ENCODE measurements around the gene MALSU1. TPM values are rescaled to one million over a fixed set of nuclear protein-coding genes. Genes with fewer than 3 reads are reported as not detected.

The MALSU1 gene
- total and polyA plus RNA-seq, 7 donors: 65.2 to 109 (median 89.2) TPM

DNA sequence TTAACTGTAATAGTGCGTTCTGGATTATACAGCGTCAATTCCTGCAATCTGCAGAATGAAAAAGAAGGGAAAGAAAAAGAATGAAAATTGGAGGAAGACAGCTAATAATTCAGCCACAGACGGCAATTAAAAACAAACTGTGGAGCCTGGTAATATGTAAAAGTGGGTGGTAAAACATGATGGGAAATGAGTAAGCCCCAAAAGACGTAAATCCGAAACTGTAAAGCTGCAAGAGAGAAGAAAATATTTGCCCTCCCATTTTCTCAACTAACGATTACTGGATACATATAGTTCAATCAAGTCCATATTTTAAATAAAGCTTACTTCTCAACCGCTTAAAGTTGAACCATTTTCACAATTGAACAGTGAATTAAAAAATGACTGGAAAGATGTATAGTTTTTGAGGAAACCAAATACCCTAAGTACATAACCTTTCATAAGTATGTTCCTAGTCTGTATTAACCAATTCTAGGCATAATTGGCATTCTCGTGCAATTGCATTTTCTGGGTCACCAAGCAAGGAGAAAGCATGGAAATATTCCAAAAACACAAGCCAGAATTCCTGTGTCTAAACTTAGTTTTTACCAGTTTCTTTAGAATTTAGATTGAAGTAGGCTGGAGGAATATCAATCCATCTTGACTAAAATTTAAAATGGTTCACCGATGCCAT is 44.8 kb downstream of the MALSU1 start:
- DNase-seq: no peak
- Histone ChIP-seq H3K4me3 (no peak overlapping the region), H3K36me3 (ENCODE audit: insufficient read depth in 1 of 2, low read depth in 1 of 2) (no peaks in the 10 kb centered on the region), H3K27ac (no peak overlapping the region), H3K9me3 (no peaks in the 10 kb centered on the region), H3K4me1 (no peaks in the 10 kb centered on the region), H3K27me3 (ENCODE audit: insufficient read depth in 3 of 3, low read length in 2 of 3) (no peaks in the 10 kb centered on the region)
- ATAC-seq: no peak
- intact Hi-C loops (cut with DNase I): no loop called here
- TF ChIP-seq, protein P1, sequence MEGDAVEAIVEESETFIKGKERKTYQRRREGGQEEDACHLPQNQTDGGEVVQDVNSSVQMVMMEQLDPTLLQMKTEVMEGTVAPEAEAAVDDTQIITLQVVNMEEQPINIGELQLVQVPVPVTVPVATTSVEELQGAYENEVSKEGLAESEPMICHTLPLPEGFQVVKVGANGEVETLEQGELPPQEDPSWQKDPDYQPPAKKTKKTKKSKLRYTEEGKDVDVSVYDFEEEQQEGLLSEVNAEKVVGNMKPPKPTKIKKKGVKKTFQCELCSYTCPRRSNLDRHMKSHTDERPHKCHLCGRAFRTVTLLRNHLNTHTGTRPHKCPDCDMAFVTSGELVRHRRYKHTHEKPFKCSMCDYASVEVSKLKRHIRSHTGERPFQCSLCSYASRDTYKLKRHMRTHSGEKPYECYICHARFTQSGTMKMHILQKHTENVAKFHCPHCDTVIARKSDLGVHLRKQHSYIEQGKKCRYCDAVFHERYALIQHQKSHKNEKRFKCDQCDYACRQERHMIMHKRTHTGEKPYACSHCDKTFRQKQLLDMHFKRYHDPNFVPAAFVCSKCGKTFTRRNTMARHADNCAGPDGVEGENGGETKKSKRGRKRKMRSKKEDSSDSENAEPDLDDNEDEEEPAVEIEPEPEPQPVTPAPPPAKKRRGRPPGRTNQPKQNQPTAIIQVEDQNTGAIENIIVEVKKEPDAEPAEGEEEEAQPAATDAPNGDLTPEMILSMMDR (IDR thresholded peaks at IDR 0.05): no peak
- 83 to 94% (median 86%) methylated on average over 9 of the region's 9 CpGs for WGBS, 3 donors

DNA sequence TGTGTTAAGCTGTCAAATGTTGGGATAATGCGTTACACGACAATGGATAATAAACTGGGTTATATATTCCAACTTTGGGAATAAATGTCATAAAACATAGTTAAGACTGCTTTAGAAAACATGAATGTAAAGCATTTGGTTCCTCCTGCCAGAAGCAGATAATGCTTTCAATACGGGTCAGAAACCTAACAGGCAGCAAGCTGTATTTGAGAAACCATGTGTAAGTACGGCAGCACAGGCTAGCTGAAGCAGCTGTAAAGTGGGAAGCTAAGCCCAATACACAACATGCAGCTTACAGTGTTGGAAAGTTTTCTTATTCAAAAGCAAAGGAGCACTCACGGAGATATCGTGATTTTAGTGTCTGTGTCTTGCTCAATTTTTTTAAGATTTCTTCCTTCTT is 46.5 kb downstream of the MALSU1 start:
- DNase-seq (no peak), ATAC-seq (no peak)
- no peak overlapping the region for H3K27ac ChIP-seq
- H3K36me3 ChIP-seq (ENCODE audit: insufficient read depth in 1 of 2, low read depth in 1 of 2): no peaks in the 10 kb centered on the region
- H3K4me1 ChIP-seq: no peaks in the 10 kb centered on the region
- no peaks in the 10 kb centered on the region for H3K9me3 ChIP-seq
- 80 to 93% (median 88%) methylated on average over 6 of the region's 6 CpGs for WGBS, 3 donors
- TF ChIP-seq, protein P1 (IDR thresholded peaks at IDR 0.05): no peak
- intact Hi-C loops (cut with DNase I): no loop called here
- H3K4me3 ChIP-seq: no peak overlapping the region
- no peaks in the 10 kb centered on the region for H3K27me3 ChIP-seq (ENCODE audit: insufficient read depth in 3 of 3, low read length in 2 of 3)

DNA sequence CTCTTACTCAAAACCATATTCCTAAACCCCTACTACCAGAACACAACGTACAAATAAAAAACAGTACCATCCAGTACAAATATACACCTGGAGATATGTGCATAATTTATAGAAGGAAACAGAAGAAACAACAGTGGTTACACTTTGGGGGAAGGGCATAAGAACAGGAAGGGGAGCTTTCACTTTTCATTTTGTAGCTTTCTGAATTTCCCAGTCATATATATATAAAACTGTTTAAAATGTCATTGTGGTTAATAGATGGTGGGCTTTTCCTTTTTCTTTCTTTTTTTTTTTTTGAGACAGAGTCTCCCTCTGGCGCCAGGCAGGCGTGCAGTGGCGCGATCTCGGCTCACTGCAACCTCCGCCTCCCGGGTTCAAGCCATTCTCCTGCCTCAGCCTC is 47.2 kb downstream of the MALSU1 start:
- peak overlapping the region; percentile 5 for H3K4me3 ChIP-seq

DNA sequence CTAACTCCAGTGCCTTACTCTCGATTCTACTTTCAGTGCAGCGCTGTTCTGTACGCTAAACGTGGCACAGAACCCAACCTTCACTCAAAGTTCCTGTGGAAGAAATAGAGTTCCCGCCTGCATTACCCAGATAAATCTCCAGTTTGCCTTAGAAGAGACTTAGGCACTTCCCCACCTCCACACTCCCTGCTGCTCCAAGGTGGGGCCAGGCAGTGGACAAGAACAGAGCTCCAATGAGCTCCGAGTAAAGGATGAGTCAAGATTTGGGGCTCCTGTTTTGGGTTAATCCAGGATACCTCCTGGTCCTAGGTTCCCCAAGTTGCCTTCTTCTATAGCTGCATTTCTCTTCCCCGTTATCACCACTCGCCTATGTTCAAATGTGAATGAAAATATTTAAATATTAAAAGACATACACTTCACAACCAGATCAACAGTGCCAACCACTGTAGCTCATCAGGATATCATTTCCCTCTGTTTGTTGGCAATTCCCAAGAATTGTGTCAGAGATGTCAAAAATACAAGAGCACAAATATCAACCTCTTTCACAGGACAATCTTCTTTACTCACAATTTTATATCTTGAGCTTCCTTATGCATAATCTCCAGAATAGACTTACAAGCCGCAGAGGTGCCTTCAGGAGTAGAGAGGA is 48.0 kb downstream of the MALSU1 start:
- 92 to 96% (median 94%) methylated on average over 9 of the region's 9 CpGs for WGBS, 3 donors
- TF ChIP-seq, protein P1 (IDR thresholded peaks at IDR 0.05): no peak
- no peak for DNase-seq

More for the DNA sequence above, 47.2 kb downstream of the MALSU1 start:
- intact Hi-C loops (cut with DNase I): no loop called here
- H3K4me1 ChIP-seq: no peaks in the 10 kb centered on the region
- DNase-seq (no peak), ATAC-seq (no peak)
- no peak overlapping the region for H3K27ac ChIP-seq
- no peaks in the 10 kb centered on the region for H3K9me3 ChIP-seq
- H3K27me3 ChIP-seq (ENCODE audit: insufficient read depth in 3 of 3, low read length in 2 of 3): no peaks in the 10 kb centered on the region
- 83 to 88% (median 85%) methylated on average over 8 of the region's 8 CpGs for WGBS, 3 donors
- no peaks in the 10 kb centered on the region for H3K36me3 ChIP-seq (ENCODE audit: insufficient read depth in 1 of 2, low read depth in 1 of 2)
- TF ChIP-seq, protein P1 (IDR thresholded peaks at IDR 0.05): no peak

More for the DNA sequence above, 48.0 kb downstream of the MALSU1 start:
- no peak overlapping the region for H3K27ac ChIP-seq
- H3K4me3 ChIP-seq: no peak overlapping the region
- no peak for ATAC-seq
- no peaks in the 10 kb centered on the region for H3K4me1 ChIP-seq
- no peaks in the 10 kb centered on the region for H3K9me3 ChIP-seq
- H3K36me3 ChIP-seq (ENCODE audit: insufficient read depth in 1 of 2, low read depth in 1 of 2): no peaks in the 10 kb centered on the region
- no peaks in the 10 kb centered on the region for H3K27me3 ChIP-seq (ENCODE audit: insufficient read depth in 3 of 3, low read length in 2 of 3)
- intact Hi-C loops (cut with DNase I): no loop called here

Data from psoas muscle (tissue), 8 donors.